Heart left ventricle (tissue), 13 donors: Measurements from ENCODE around the gene KCNJ9.

Experiments used
- CTCF ChIP-seq, 12 donors: fragments of 200-600 bp; sonication (generic) in 4 of 12; IDR thresholded peaks; one replicate each; pipeline versions ENCODE4 v1.5.0 to v1.8.0; 2018 to 2022; ENCODE audit warnings: antibody characterized with exemption in 12 of 12, mild to moderate bottlenecking in 5 of 12
- POLR2A ChIP-seq, 2 donors: fragments of 450-650 bp; IDR thresholded peaks; one replicate each; pipeline ENCODE4 v1.6.1; 2017; ENCODE audit warnings: antibody characterized with exemption in 2 of 2, mild to moderate bottlenecking in 2 of 2, moderate library complexity in 2 of 2
- donor health status: ischemic (EF 13 %, LVEDD 7.1; RV severe dilation, severe dysfunction).
- donor health status: DM: no; HTN: yes; CAD: no.
- donor health status: DM: no; HTN: no; CAD: no.
- donor health status: ischemic (EF 25% LVEDD 6.9; RV normal size, moderate dysfunction).
- donor health status: ischemic (EF 25% LVEDD 5.7; RV mildly dilated, moderate dysfunction).
- donor health status: ischemic (EF 35%, LVEDD 5.7; RV mildly dilated, moderate dysfunction).
- donor health status: nonischemic (EF 11% LVEDD 7.7; RV severe dilation, severe dysfunction).
- donor health status: DM: yes; HTN: yes; CAD: no.
- donor health status: PGD.
- donor health status: ischemic (EF 29% LVEDD 5.4; RV normal size, mild dysfunction).
- donor health status: nonischemic (EF 23%, LVEDD 6.1; RV moderate dilation, normal function).

GRCh38 chr1:160094291-160094625 lies 12.9 kb downstream of the KCNJ9 start:
- no peak for TF ChIP-seq POLR2A (IDR thresholded peaks at IDR 0.05)
- TF ChIP-seq CTCF (IDR thresholded peaks at IDR 0.05) = no peak
